HG03066 (cell line): Measurements from ENCODE around the gene CYTL1.

Experiments used
- ATAC-seq: cut with Tn5 transposase; IDR thresholded peaks from one replicate; pipeline ENCODE4 v1.9.1; 2021; ENCODE audit warnings: low read depth; ENCODE audit not compliant: unreplicated experiment

Gene CYTL1

GRCh38 chr4:4979971-4980370 is 39.3 kb downstream of the CYTL1 start:
- no peak for ATAC-seq

GRCh38 chr4:4974727-4975126 is 44.5 kb downstream of the CYTL1 start:
- ATAC-seq: no peak

- ATAC-seq: no peak
Observed at GRCh38 chr4:4971796-4972195, 47.5 kb downstream of the CYTL1 start.

GRCh38 chr4:4969298-4969697 is 50.0 kb downstream of the CYTL1 start:
- ATAC-seq: no peak

- no peak for ATAC-seq
Observed at GRCh38 chr4:4968161-4968725, 51.0 kb downstream of the CYTL1 start.
